Measurements from ENCODE around the gene GMPS. TPM values are rescaled to one million over a fixed set of nuclear protein-coding genes. Genes with fewer than 3 reads are reported as not detected.
A peak's percentile ranks its signal among the peaks of the same experiment; 100 is the strongest.

GMPS gene
- total and polyA plus RNA-seq, 2 of the 13 experiments (the other 11 are each of a cell fraction or from before 2014, with no cell fraction given), result 29.6 to 85.5 TPM

GRCh38 chr3:155870133-155870944, at the start of gene GMPS (continued):
- TF ChIP-seq, protein P1, sequence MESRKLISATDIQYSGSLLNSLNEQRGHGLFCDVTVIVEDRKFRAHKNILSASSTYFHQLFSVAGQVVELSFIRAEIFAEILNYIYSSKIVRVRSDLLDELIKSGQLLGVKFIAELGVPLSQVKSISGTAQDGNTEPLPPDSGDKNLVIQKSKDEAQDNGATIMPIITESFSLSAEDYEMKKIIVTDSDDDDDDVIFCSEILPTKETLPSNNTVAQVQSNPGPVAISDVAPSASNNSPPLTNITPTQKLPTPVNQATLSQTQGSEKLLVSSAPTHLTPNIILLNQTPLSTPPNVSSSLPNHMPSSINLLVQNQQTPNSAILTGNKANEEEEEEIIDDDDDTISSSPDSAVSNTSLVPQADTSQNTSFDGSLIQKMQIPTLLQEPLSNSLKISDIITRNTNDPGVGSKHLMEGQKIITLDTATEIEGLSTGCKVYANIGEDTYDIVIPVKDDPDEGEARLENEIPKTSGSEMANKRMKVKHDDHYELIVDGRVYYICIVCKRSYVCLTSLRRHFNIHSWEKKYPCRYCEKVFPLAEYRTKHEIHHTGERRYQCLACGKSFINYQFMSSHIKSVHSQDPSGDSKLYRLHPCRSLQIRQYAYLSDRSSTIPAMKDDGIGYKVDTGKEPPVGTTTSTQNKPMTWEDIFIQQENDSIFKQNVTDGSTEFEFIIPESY (CRISPR knock-in tag; IDR thresholded peaks at IDR 0.05), result no peak
- TF ChIP-seq TOE1 (CRISPR knock-in tag; IDR thresholded peaks at IDR 0.05), result no peak
- 0 out of 2 replicates have a peak, but pooled peaks have one; percentile 27 for TF ChIP-seq KDM4B (CRISPR knock-in tag; IDR thresholded peaks at IDR 0.05)
- no peak for TF ChIP-seq ZNF75D (CRISPR knock-in tag; IDR thresholded peaks at IDR 0.05; ENCODE audit: borderline replicate concordance)
- TF ChIP-seq, protein P2, sequence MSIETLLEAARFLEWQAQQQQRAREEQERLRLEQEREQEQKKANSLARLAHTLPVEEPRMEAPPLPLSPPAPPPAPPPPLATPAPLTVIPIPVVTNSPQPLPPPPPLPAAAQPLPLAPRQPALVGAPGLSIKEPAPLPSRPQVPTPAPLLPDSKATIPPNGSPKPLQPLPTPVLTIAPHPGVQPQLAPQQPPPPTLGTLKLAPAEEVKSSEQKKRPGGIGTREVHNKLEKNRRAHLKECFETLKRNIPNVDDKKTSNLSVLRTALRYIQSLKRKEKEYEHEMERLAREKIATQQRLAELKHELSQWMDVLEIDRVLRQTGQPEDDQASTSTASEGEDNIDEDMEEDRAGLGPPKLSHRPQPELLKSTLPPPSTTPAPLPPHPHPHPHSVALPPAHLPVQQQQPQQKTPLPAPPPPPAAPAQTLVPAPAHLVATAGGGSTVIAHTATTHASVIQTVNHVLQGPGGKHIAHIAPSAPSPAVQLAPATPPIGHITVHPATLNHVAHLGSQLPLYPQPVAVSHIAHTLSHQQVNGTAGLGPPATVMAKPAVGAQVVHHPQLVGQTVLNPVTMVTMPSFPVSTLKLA (IDR thresholded peaks at IDR 0.05), result no peak
- TF ChIP-seq, protein P3, sequence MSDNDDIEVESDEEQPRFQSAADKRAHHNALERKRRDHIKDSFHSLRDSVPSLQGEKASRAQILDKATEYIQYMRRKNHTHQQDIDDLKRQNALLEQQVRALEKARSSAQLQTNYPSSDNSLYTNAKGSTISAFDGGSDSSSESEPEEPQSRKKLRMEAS (IDR thresholded peaks at IDR 0.05), result peak; percentile 65
- no peak for TF ChIP-seq TSC22D2 (CRISPR knock-in tag; IDR thresholded peaks at IDR 0.05; ENCODE audit: borderline replicate concordance)
- TF ChIP-seq SMAD9 (CRISPR knock-in tag; IDR thresholded peaks at IDR 0.05), result 0 out of 2 replicates have a peak, but pooled peaks have one; percentile 57
- TF ChIP-seq ZNF367 (CRISPR knock-in tag; IDR thresholded peaks at IDR 0.05; ENCODE audit: borderline replicate concordance), result no peak
- TF ChIP-seq ZKSCAN8 (CRISPR knock-in tag; IDR thresholded peaks at IDR 0.05; ENCODE audit: borderline replicate concordance), result peak; percentile 44; the same call in 1 of the 2 replicates
- TF ChIP-seq, protein P4, sequence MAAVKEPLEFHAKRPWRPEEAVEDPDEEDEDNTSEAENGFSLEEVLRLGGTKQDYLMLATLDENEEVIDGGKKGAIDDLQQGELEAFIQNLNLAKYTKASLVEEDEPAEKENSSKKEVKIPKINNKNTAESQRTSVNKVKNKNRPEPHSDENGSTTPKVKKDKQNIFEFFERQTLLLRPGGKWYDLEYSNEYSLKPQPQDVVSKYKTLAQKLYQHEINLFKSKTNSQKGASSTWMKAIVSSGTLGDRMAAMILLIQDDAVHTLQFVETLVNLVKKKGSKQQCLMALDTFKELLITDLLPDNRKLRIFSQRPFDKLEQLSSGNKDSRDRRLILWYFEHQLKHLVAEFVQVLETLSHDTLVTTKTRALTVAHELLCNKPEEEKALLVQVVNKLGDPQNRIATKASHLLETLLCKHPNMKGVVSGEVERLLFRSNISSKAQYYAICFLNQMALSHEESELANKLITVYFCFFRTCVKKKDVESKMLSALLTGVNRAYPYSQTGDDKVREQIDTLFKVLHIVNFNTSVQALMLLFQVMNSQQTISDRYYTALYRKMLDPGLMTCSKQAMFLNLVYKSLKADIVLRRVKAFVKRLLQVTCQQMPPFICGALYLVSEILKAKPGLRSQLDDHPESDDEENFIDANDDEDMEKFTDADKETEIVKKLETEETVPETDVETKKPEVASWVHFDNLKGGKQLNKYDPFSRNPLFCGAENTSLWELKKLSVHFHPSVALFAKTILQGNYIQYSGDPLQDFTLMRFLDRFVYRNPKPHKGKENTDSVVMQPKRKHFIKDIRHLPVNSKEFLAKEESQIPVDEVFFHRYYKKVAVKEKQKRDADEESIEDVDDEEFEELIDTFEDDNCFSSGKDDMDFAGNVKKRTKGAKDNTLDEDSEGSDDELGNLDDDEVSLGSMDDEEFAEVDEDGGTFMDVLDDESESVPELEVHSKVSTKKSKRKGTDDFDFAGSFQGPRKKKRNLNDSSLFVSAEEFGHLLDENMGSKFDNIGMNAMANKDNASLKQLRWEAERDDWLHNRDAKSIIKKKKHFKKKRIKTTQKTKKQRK (IDR thresholded peaks at IDR 0.05; ENCODE audit: low read length), result no peak
- no peak for TF ChIP-seq SP140L (CRISPR knock-in tag; IDR thresholded peaks at IDR 0.05; ENCODE audit: borderline replicate concordance)
- TF ChIP-seq SCMH1 (CRISPR knock-in tag; IDR thresholded peaks at IDR 0.05; ENCODE audit: borderline replicate concordance), result no peak
- TF ChIP-seq CBX5 (CRISPR knock-in tag; IDR thresholded peaks at IDR 0.05; ENCODE audit: borderline replicate concordance), result no peak
- no peak for TF ChIP-seq ZNF547 (CRISPR knock-in tag; IDR thresholded peaks at IDR 0.05)
- TF ChIP-seq, protein P5, sequence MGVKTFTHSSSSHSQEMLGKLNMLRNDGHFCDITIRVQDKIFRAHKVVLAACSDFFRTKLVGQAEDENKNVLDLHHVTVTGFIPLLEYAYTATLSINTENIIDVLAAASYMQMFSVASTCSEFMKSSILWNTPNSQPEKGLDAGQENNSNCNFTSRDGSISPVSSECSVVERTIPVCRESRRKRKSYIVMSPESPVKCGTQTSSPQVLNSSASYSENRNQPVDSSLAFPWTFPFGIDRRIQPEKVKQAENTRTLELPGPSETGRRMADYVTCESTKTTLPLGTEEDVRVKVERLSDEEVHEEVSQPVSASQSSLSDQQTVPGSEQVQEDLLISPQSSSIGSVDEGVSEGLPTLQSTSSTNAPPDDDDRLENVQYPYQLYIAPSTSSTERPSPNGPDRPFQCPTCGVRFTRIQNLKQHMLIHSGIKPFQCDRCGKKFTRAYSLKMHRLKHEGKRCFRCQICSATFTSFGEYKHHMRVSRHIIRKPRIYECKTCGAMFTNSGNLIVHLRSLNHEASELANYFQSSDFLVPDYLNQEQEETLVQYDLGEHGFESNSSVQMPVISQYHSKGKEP (CRISPR knock-in tag; IDR thresholded peaks at IDR 0.05), result no peak
- TF ChIP-seq ZNF703 (CRISPR knock-in tag; IDR thresholded peaks at IDR 0.05; ENCODE audit: borderline replicate concordance), result peak; percentile 11; the same call in 1 of the 2 replicates
- peak; percentile 89 for TF ChIP-seq ZNF777 (CRISPR knock-in tag; IDR thresholded peaks at IDR 0.05)
- TF ChIP-seq DNMT1 (CRISPR knock-in tag; IDR thresholded peaks at IDR 0.05), result no peak
- TF ChIP-seq PCBP2 (optimal IDR thresholded peaks at IDR 0.05; ENCODE audit: low read depth, low read length, poor library complexity, severe bottlenecking), result no peak
- TF ChIP-seq ZNF292 (CRISPR knock-in tag; IDR thresholded peaks at IDR 0.05; ENCODE audit: borderline replicate concordance, low read depth), result peak; percentile 45; the same call in 1 of the 2 replicates
